Measurements from ENCODE around the gene SH2D3A. TPM values are rescaled to one million over a fixed set of nuclear protein-coding genes. Genes with fewer than 3 reads are reported as not detected.

Gene SH2D3A
- total and polyA plus RNA-seq, 12 donors: 0.11 to 1.7 (median 0.41) TPM; not detected in 2

GRCh38 chr19:6718741-6719539 lies 48.3 kb downstream of the SH2D3A start:
- Histone ChIP-seq H3K4me1 (replicated peaks in 1 of 2) (peaks cover 30 to 33% of the 10 kb centered on the region in 2 donors), H3K27me3 (no peaks in the 10 kb centered on the region), H3K27ac (peak overlapping the region in 4 of 5 donors; percentile 36 to 71 (median 49)), H3K36me3 (replicated peaks in 1 of 2) (peaks cover 0 to 18% of the 10 kb centered on the region in 2 donors), H3K9me3 (replicated peaks in 1 of 3) (no peaks in the 10 kb centered on the region), H3K4me3 (peak overlapping the region in 3 of 4 donors; percentile 10 to 58 (median 33))
- 49 to 65% (median 60%) methylated on average over 16 to 21 of the region's 21 CpGs for WGBS, 4 donors
- TF ChIP-seq CTCF (IDR thresholded peaks at IDR 0.05): no peak
- TF ChIP-seq POLR2A (IDR thresholded peaks at IDR 0.05): peak in 1 of 2 donors; percentile 50
- intact Hi-C loops (cut with DNase I): no loop called here
- peak; percentile 71 to 94 (median 92) for DNase-seq

GRCh38 chr19:6718111-6718740 lies 49.0 kb downstream of the SH2D3A start:
- no peak overlapping the region for H3K4me3 ChIP-seq
- WGBS, 4 donors: 64 to 72% (median 68%) methylated on average over 11 to 23 of the region's 23 CpGs
- intact Hi-C loops (cut with DNase I): no loop called here
- H3K27ac ChIP-seq: no peak overlapping the region
- no peaks in the 10 kb centered on the region for H3K27me3 ChIP-seq
- no peaks in the 10 kb centered on the region for H3K9me3 ChIP-seq (replicated peaks in 1 of 3)
- peaks cover 23 to 26% of the 10 kb centered on the region in 2 donors for H3K4me1 ChIP-seq (replicated peaks in 1 of 2)
- no peak for TF ChIP-seq CTCF (IDR thresholded peaks at IDR 0.05)
- no peak for TF ChIP-seq POLR2A (IDR thresholded peaks at IDR 0.05)
- no peak for DNase-seq
- H3K36me3 ChIP-seq (replicated peaks in 1 of 2): peaks cover 0 to 19% of the 10 kb centered on the region in 2 donors

GRCh38 chr19:6717441-6717971 lies 49.7 kb downstream of the SH2D3A start:
- Histone ChIP-seq H3K4me3 (no peak overlapping the region), H3K27ac (peak overlapping the region in 1 of 5 donors; percentile 4), H3K4me1 (replicated peaks in 1 of 2) (peaks cover 16 to 19% of the 10 kb centered on the region in 2 donors), H3K9me3 (replicated peaks in 1 of 3) (no peaks in the 10 kb centered on the region), H3K36me3 (replicated peaks in 1 of 2) (peaks cover 0 to 24% of the 10 kb centered on the region in 2 donors), H3K27me3 (no peaks in the 10 kb centered on the region)
- WGBS, 4 donors: 70 to 82% (median 73%) methylated on average over 4 of the region's 4 CpGs
- DNase-seq: no peak
- intact Hi-C loops (cut with DNase I): no loop called here
- TF ChIP-seq CTCF (IDR thresholded peaks at IDR 0.05) (no peak), POLR2A (IDR thresholded peaks at IDR 0.05) (no peak)

GRCh38 chr19:6717036-6717435 lies 50.2 kb downstream of the SH2D3A start:
- DNase-seq: no peak

More at GRCh38 chr19:6717036-6717435, 50.2 kb downstream of the SH2D3A start:
- TF ChIP-seq POLR2A (IDR thresholded peaks at IDR 0.05) (no peak), CTCF (IDR thresholded peaks at IDR 0.05) (no peak)
- Histone ChIP-seq H3K4me1 (replicated peaks in 1 of 2) (peaks cover 11 to 15% of the 10 kb centered on the region in 2 donors), H3K36me3 (replicated peaks in 1 of 2) (peaks cover 0 to 28% of the 10 kb centered on the region in 2 donors), H3K9me3 (replicated peaks in 1 of 3) (no peaks in the 10 kb centered on the region), H3K4me3 (no peak overlapping the region), H3K27me3 (no peaks in the 10 kb centered on the region), H3K27ac (peak overlapping the region in 1 of 5 donors; percentile 4)
- intact Hi-C loops (cut with DNase I): no loop called here
- WGBS, 4 donors: 70 to 81% (median 74%) methylated on average over 10 of the region's 10 CpGs

Data from adrenal gland (tissue), 12 donors.